CD4-positive, alpha-beta T cell treated with Interleukin-15 for 1 hour (primary cell): ENCODE results near the gene CELF2.

Experiments
- DNase-seq: peaks from one replicate; pipeline ENCODE4 v3.0.0-alpha.2; 2020

CELF2 gene

DNA sequence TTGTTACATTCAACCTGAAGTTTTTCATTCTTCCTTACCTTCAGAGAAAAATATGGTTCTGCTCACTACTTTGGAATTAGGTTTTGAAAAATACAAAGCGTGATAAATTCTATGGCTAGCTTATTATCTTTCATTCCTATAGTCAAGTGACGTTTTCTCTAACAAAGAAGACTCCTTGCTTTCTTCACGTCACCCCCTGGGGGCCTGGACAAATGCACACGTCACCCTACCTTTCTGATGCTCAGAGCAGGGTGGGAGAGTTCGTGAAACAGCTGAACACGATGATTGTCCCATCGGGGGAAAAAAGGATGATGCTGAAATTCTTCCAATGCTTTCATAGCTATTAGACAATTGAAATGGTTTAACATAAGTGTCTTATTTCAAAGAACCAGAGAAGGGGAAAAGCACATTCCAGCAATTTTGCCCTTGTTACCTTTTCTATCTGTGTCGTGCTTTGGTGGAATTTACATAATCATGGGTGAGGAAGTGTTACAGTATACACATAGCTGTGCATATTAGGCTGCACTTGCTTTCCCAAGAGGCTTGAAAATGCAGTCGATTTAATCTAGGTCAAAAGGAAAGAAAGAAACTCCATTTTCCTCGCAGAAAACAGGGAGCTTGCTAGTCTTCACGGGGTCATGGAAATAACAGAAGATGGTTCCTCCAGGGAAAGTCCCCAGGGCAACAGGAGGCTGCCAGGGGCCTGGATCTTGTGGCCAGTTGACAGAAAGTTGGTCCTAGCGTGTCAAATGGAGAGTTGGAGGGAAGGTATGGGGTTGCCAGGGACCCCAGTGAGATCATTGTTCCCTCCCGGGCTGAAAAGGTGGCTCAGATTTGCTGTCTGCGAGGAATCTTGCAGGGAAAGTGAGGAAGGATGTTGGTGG lies 189.2 kb downstream of the CELF2 start:
- no peak for DNase-seq

DNA sequence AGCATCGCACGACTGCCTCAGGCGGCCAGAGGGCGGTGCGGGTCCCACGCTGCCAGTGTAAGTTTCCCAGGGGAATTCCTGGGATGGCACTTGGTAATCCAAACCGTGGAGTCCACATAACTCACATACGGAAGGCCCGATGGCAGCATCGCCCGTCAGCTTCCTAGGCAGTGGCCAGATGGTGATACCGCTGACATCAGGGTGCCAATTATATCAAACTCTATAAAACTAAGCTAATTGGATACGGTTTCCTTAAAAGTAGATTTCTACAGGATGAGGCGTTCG lies 189.8 kb downstream of the CELF2 start:
- no peak for DNase-seq

DNA sequence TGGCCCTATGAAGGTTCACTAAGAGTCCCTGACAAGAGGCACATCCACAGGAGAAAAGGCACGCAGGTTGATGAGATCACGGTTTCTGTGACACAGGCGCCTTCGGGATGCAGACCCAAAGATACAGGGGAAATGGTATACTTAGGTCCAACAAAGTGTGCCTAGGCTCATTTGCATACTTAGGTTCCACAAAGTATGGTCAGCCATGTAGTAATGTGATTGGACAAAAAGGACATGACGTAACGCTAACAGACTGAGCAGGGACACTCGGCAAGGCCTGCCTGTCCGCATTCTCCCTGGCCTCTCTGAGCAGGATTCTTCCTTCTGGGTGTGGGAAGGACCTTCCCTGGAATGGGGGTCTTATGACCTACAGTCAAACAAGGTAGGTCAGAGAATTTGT lies 190.6 kb downstream of the CELF2 start:
- DNase-seq, result no peak

DNA sequence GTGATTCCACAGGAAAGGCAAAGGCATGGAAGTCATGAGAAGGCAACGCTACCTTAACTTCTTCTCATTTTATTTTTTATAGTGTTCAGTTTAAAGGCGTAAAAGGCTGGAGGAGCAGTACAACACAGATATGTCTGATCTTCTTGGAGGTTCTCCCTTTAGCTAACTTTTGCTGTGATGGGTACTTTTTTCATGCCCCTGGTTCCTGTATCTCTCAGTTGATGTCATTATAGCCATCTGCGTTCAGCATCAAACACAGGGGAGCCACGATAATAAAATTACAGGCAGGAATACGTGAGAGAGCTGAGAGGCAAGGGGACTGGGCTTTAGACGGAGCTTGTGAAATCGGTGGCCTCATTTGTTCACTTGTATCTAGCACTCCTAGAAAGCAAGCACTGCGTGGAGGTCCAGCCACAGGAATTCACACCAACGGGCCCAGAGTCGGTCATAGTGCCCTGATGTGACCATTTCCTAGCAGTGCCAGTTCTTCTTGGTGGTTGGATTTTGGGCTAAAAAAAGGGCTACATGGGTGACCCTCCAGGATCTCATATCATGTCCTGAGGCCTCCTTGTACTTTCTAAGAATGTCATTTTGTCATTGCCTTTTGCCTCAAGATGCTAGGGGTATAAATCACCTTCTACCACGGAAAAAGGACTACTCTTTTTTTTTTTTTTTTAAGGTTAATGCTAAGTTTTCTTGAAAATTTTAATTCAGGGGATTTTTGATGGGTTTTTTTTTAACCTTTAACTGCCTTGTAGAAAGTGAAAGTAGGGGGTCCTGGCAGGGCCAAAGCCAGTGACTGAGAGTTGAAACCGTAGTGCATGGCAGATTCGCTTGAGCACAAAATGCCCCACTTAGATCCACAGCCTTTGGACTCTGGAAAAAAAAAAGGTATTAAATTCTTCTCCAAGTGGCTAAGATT lies 191.5 kb downstream of the CELF2 start:
- DNase-seq, result no peak

DNA sequence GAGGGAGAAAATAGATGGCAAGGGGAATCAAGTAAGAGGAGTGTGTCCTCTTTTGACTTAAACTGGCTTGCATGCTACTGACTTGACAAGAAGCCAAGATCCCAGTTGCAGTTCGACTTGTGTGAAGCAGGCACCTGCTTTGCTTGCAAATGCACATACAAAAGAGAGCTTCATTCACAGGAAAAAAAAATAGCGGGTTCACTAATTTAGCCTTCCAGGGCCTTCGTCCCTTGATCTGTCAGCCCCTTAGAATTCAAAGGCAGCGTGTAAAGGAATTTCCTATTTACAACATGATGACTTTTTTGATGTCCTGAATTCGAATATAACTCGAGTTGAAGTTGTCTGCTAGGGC lies 192.1 kb downstream of the CELF2 start:
- no peak for DNase-seq

GRCh38 chr10:11210211-11210922 lies 192.7 kb downstream of the CELF2 start:
- no peak for DNase-seq

DNA sequence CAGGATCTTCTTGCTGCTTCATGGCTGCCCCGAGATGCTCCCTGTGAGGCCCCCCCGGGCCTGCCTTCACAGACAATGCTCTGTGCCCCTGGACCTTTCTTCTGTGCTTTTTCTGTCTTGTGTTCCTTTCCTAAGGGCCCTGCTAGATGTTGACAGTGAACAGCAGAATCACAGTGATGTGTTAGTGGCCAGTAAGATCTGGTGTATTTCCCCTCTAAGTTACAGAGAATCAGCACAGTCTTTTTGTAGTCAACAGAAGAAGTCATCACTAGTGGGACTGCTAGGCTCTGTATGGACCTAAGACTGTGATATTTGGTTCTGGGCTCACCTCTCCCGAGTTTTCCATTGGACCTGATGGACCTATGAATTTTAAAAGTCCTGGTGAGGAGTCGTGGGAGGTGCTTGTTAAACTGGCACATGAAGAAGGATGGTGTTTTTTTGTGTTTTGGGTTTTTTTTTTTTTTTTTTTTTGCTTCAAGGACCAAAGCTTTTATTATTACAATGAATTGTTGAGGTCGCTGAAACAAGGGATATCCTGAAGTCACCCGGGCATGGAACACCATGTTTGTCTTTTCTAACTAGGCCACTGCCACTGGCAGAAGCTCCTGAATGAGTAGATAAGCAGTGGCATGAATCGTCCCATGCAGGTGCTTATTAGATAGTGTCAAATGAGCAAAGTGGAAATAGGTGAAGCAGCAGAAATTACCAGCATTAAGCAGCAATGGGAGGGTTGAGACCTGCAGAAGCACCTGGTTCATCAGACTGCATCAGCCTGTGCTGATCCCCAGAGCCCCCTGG lies 194.8 kb downstream of the CELF2 start:
- no peak for DNase-seq

DNA sequence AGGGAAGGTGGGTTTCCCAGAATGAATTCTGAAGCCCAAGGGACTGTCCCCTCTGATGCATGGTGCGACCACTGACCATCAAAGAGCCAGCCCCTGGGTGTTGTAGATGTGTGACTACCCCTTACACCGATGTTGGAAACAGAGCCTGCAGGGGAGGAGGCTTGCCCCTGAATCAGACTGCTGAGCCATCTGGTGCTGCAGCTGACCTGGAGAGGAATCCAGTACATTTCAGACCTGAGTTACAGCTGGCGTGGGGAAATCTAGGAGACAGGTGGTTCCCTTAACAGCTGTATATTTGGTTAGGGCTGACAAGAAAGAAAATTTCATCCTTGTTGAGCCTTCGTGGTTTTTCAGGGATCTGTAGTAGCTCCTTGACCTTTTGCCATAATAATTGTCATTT lies 195.5 kb downstream of the CELF2 start:
- DNase-seq, result no peak

GRCh38 chr10:11214407-11214806 lies 196.7 kb downstream of the CELF2 start:
- DNase-seq, result no peak

GRCh38 chr10:11215471-11215870 lies 197.8 kb downstream of the CELF2 start:
- no peak for DNase-seq

- no peak for DNase-seq
Measured at GRCh38 chr10:11217521-11217920, 199.8 kb downstream of the CELF2 start.

GRCh38 chr10:11218395-11218794 lies 200.7 kb downstream of the CELF2 start:
- no peak for DNase-seq

- no peak for DNase-seq
Measured at GRCh38 chr10:11219431-11219830, 201.8 kb downstream of the CELF2 start.

DNA sequence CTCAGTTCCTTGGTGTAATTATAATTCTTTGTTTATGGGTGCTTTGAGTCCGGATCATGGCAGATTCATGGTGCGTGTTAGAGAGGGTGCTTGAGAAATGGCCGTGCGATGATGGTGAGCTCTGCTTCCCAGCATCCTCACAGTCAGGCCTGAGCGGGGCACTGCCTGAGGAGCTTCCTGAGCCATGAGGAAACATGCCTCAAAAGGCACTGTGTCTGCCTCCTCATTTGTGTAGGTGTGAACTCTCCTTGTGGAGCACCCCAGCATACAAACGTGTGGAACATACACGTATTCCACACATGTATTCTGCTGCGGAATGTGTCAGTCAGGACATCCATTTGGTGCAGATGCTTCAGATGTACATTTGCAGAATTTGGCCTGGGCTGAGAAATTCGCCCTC lies 205.4 kb downstream of the CELF2 start:
- DNase-seq, result no peak

DNA sequence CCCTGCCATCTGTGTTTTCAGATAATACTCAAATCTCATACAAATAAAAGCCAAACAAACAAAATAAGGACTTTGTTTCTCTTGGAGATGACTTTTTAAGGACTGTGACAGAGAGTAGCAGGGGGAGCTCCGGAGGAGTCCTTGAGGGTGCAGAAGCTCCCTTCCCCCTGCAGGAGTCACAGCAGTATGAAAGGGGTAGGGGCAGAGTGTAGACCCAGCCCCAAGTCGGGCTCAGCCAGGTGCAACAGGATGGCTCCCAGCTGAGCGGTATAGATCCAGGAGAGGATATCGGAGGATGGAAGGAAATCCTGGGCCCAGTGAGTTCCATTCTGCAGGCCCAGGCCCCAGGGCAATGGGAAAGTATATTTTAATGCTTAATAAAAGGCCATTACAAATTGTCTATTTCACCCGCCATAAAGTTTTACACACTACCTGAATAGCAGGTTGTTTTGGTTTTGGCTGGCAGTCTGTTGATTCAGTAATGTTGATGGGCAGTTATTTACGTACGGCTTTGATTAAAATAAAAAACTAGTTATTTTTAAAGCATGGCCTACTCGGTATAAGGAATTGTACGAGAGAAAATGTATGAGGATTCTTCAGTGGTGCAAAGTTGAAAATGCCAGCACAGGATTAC lies 206.0 kb downstream of the CELF2 start:
- DNase-seq, result no peak

- DNase-seq, result no peak
Measured at GRCh38 chr10:11224321-11224720, 206.6 kb downstream of the CELF2 start.

- DNase-seq, result no peak
Measured at GRCh38 chr10:11224792-11225416, 207.2 kb downstream of the CELF2 start.

DNA sequence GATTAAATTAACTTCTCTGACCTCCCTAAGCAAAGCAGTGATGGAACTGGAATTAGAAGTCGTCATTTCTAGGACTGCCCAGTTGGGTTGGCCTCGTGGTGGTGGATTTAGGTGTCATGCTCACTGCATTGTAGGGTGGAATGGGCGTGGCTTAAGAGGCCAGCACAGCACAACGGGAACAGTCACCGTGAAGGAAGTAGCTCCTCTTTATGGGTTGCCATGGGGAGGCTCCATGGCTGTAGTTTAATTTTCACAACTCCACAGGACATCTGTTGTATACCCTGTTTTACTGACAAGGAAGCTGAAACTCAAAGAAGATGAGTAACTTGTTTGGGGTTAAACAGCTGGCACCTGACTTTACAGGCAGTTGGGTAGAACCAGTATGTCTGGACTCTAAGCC lies 208.3 kb downstream of the CELF2 start:
- DNase-seq, result peak; percentile 73

GRCh38 chr10:11227103-11227502 lies 209.4 kb downstream of the CELF2 start:
- peak; percentile 35 for DNase-seq

DNA sequence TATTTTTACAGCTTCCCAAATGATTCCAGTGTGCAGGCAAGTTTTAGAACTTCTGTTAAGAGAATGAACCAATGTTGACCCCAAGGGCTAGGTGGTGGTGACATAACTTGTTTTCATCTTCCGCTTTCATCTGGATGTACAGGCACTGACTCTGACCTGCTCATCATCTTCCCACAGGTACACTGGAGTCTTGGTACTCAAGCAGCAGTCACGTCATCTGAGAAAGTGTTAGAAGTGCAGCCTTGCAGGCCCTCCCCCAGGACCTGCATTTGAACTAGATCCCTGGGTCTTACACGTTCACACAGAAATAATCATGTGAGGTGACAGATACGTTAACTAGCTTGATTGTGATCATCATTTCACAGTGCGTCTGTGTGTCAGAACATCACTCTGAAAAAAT lies 212.2 kb downstream of the CELF2 start:
- no peak for DNase-seq

DNA sequence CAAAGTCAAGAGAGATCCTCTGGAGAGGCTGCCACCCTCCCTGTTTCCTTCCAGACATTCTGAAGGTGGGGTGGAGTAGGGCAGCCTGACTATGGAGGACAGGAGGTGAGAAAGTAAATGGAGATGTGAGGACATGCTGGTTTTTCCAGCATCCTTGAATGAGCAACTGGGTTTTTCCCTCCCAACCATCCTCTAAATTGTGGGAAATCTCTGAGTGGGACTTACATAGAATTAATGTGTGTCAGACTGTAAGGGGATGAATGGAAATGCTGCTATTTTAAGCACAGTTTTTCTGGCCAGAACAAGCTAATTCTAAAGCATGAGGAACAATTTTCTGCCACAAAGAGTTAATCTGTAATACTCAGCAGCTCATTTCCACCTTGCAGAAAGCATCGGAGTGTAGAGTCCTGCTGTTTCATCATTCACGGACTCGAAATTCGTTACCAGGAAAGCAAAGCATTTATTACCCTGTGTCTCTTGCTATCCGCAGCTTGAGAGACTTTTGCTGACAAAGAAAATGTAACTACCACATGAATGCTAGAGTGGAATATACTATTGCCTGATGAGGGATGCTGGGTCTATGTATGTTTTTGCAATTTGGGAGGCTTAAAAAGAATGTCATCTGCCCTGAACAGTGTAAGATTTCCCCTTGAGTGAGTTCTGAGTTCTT lies 213.0 kb downstream of the CELF2 start:
- no peak for DNase-seq
